NOMO-1 treated with dmso at 0.1 percent for 144 hours (cell line): Measurements from ENCODE around the gene GNL3.

ENCODE experiments used
- DNase-seq: peaks from one replicate; lab custom pipeline; 2025; ENCODE audit not compliant: unreplicated experiment; lab: John Stamatoyannopoulos, UW

Gene GNL3

DNA sequence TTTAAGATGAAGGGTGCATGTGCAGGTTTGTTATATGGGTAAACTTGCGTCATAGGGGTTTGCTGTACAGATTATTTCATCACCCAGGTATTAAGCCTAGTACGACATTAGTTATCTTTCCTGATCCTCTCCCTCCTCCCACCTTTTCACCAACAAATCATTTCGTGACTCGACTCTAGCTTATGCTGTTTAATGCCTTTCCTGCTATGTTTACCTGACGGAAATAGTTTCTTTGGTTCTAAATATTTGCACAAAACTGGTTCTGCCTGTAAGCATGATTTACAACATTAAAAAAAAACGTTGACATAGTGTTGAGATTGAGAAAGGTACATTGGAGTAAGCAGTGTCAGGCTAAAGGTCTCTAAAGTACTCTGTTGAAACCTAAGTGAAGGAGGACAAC lies 2.4 kb downstream of the GNL3 start:
- DNase-seq: no peak

DNA sequence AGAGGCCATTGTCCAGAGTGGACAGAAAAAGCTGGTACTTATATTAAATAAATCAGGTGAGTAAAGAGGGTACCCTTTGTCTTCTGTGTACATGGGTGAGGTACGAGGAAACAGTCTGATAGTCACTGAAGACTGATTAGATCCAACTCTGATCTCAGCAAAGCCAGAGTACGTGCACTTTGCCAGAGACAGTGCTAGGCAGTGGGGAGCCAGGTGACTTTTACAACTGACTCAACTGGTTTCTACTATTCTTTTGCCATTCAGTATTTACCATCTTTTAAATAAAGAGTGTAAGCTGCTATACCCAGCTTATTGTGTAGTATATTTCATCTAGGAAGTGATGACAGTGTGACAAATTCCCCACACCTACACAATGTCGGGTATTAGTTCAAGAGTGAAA lies 3.3 kb downstream of the GNL3 start:
- DNase-seq: no peak

DNA sequence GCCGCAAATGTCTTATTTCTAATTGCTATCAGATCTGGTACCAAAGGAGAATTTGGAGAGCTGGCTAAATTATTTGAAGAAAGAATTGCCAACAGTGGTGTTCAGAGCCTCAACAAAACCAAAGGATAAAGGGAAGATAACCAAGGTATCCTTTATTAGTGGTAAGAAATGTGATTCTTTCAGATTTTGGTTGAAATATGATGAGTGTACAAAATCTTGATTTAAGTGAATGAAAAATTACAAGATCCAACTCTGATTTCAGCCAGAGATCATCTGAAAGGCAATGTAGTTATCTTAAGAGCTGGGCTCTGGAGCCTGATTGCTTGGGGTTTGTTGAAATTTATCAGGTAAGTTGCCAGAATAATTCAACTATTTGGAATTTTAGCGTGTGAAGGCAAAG lies 4.7 kb downstream of the GNL3 start:
- DNase-seq: no peak

DNA sequence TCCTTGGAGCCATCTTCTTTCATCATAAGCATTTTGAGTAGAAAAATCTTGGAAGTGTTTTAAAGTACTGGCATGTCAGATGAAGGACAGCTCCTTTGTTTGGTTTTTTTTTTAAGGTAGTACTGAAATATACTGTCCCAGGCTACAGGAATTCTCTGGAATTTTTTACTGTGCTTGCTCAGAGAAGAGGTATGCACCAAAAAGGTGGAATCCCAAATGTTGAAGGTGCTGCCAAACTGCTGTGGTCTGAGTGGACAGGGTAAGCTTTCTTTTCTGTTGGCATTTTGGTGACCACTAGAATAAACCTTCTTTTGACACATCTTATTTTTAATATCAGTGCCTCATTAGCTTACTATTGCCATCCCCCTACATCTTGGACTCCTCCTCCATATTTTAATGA lies 7.2 kb downstream of the GNL3 start:
- DNase-seq: no peak

DNA sequence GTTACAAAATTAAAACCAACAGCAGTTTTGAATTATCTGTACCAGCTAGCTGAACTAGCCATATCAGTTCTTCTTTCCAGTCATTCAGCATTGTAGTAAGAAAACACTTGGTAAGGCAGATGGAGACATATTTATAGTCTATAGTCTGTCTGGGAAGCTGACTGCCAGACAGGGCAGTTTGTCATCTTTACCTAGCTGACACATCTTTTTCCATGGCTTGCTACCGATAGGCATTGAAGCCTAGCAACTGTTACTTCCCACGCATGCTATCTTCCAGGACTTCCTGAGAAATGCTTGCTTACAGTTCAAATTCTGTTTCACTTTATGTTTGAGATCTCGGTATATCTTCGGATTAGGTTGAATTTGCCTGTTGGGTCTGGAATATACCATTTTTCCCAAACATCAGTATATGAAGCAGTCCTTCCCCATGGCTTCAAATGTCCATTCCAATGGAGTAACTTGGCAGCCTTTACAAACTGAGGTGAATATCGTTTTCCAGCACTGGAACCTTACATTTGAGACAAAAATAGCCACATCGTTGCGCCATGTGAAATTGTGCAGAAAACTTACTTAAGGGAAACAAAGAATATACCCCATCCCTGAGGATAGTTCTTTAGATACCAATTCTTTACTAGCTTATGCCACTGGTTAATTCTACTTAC lies 8.8 kb downstream of the GNL3 start:
- DNase-seq: no peak

DNA sequence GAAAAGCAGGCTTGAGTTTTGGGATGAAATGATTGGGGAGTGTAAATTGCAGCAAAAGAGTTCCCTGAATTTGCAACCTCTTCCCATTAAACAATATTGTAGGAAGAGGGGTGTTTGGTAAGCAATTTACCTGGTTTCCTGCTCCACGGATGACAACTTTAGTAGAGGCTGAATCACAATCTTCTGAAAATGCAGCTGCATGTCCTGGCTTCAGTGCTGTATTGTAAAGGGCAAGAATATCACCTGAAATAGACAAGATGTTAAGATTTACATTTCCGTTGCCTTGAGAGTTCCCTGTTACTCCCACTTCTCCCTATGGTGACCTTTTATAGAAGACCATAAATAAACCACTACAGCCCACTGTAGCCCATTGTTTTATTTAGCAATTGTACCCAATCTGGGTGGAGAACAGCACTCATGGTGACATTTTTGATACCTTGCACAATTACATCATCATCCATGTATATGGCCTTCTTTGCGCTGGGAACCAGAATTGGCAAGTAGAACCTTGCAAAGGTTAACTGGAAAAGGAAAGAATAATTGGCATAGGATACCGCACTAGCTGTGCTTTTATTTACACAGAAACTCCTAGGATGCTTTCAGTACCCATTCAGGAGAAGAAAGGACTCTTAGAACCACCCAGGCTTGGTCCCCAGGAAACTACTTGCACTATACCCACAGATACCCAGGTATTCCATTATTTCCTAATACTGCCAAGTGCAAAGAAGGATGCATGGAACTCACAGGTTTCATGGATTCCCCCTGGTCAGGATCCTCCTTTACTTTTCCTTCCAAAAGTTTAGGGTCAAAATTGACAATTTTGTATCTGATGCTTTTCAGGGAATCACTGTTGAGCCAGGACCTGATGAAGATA lies 10.2 kb downstream of the GNL3 start:
- DNase-seq: no peak

DNA sequence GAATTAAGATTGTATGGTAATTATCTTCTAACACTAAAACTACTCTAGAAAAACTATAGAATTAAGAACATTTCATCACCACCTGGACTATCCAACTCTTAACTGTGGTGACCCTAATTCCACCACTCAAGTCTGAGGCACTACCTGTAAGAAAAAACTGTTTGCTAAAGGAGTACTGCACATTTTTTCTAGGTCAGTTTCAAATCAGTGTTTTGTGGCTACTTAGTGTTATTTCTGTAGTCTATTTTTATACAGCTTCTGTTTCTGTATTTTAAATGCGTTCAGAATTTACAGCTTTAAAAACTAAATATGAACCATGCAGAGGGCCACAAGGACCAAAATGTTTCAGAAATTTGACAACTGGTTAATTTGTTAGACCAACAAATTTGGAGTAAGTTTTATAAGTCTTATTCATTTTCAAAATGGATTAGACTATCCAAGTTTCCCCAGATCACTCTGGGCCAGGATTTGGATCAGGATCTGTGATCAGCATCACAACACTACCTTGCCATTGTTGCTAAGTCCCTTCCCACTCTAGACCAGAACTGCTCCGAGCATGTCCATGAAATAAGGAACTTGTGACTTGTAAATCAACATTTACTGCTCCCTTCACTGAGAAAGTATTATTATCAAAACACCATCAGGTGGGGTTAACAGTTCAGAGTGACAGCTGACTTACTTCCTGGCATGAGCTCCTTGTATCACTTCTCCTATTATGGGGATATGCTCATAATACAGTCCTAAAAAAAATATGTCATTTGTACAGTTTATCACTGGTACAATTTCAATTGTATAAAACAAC lies 11.2 kb downstream of the GNL3 start:
- DNase-seq: no peak

DNA sequence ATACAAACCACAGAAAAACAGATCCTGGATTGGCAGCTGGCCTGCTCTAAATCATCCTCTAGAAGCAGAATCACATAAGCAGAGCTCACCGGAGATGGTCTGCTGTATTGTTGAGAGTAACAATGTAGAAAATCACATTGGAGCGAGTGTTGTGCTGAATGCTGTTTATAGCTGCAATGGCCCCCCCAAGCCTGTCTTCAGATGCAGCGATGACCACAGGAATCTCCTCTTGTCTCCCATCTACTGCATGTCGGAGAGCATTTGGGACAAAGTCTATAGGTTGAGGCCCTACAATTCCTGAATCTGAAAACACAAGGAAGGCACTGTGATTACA lies 11.8 kb downstream of the GNL3 start:
- no peak for DNase-seq

DNA sequence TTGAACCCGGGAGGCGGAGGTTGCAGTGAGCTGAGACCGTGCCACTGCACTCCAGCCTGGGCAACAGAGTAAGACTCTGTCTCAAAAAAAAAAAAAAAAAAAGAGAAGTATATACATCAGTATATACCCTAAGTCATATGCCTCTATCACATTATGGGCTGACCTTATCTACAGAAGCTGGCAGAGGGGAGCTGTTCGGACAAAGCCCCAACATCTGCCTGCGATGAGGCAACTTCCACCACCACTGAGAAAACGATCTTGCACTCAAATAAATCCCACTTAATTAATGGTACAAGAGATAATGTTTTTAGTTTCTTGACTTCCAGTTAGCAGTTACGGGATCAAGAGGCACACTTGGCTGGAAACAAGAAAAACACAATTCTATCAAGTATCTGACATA lies 17.5 kb downstream of the GNL3 start:
- no peak for DNase-seq

DNA sequence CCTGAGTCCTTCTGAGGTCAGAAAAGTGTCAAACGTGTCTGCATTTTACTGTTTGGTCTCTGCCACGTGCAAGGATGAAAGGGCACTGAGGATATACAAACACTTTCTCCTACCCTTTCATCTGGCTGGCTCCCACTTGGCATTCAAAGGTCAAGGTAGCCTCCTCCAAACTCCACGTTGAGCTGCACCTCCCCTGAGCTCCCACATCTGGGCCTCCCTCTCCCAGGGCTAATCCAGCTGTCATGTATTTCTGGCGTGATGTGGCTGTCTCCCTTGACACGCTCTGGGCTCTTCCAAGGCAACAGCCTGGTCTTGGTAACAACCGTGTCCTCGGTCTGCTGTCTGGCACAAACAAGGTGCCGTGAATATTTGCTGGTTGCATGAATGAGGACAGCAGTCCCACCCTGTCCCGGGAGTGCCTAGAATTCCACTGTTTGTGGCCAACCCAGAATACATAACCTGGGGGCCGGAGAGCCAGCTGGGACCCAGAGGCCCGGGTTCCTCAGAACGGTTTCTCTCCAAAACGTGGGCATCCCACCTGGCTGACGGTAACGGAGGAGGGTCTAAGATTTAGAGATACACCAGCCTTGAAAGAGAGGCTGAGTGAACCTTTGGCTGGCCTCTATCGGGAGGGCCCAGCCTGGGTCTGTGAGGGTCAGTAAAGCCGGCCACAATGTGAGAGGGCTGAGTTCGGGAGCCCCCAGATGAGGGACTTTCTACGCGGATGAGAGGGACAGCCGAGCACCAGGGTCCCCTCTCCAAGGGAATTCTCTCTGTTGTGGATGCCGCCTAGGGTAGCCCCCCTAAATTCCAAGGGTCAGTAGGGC lies 19.0 kb downstream of the GNL3 start:
- DNase-seq: no peak

DNA sequence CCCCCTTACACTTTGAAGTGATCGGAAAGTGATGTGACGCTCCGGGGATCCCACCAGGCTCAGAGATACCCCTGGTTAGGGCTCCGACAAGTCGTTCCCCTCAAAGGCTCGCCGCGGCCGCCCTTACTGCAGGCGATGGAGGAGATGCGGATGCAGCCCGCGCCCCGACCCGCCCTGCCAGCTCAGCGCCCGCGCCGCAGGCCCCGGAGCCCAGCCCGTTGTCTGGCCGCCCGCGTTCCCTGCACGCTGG lies 19.5 kb downstream of the GNL3 start:
- no peak for DNase-seq

DNA sequence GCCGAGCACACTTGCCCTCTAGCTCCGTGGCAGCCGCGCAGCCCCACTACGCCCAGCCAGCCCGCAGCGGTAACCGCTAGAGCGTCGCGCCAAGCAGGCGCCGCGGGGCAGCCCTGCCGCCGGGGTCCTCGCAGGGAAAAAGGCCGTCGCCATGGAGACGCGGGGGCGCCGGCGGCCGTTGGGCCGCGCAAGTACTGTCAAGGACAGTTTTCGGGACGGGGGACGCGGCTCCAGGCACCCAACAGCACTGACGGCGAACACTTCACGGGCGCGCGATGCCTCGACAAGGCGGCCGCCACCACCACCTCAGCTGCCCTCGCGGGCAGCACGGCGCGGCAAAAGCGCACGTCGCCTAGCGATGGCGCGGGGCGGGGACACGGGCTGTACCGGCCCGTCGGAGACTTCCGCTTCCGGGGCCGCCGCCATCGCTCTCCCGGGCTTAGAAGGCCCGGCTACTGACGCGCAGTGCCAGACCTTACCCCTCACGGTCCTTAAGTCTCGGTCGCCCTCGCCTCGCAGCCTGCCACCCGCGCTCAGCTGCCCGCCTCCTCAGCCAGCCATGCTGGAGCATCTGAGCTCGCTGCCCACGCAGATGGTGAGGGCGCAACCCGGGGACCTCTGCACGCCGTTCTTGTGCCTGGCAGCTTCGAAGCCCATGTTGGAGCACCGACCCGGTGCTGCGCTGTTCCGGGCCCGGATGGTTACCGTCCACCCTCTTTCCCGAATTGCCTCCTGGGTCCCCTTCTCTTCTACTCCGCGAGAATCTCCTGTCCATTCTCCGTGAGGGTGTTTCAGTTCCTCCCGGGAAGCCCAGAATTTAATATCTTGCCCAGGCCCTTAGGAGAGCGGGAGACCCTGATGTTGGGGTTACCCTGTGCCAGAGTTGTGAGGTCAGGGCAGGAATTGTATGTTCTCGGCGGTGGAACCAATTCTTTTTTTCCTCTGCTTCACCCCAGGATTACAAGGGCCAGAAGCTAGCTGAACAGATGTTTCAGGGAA lies 20.2 kb downstream of the GNL3 start, which contains the start of the genes GLT8D1 and SPCS1:
Gene GLT8D1, minus strand, starts transcription at position 104 of the 999 bp plus-strand sequence. CDS start 5,331 bp downstream, outside the sequence.
Gene SPCS1, plus strand, starts transcription at position 419 of the 999 bp plus-strand sequence. Its CDS starts 141 bp downstream, at position 560.
- DNase-seq: peak; percentile 81

DNA sequence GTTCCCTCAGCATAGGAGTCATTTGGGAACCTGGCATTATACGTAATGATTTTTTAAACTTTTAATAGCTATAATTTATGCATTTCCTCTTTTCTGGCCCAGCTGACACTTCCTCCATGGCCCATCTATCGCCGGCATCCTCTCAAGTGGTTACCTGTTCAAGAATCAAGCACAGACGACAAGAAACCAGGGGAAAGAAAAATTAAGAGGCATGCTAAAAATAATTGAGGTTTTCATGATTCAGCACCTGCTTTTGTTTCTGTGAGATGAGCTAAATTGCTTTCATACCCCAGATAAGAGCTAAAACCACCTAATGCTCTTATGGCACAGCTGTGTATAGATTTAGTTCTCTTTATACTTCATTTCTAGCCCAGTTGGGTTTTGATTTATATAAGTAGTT lies 21.8 kb downstream of the GNL3 start:
- DNase-seq: peak; percentile 35

DNA sequence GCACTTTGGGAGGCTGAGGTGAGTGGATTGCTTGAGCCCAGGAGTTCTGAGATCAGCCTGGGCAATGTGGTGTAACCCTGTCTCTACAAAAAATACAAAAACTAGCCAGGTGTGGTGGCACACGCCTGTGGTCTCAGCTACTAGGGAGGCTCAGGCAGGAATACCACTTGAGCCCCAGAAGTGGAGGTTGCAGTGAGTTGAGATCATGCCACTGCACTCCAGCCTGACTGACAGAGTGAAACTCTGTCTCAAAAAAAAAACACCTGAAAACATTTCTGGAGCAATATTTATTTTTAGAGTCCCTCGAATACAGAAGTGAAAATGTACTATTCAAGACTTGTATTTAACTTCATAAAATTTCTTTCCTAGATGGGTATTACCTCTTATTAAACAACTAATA lies 24.7 kb downstream of the GNL3 start:
- no peak for DNase-seq

DNA sequence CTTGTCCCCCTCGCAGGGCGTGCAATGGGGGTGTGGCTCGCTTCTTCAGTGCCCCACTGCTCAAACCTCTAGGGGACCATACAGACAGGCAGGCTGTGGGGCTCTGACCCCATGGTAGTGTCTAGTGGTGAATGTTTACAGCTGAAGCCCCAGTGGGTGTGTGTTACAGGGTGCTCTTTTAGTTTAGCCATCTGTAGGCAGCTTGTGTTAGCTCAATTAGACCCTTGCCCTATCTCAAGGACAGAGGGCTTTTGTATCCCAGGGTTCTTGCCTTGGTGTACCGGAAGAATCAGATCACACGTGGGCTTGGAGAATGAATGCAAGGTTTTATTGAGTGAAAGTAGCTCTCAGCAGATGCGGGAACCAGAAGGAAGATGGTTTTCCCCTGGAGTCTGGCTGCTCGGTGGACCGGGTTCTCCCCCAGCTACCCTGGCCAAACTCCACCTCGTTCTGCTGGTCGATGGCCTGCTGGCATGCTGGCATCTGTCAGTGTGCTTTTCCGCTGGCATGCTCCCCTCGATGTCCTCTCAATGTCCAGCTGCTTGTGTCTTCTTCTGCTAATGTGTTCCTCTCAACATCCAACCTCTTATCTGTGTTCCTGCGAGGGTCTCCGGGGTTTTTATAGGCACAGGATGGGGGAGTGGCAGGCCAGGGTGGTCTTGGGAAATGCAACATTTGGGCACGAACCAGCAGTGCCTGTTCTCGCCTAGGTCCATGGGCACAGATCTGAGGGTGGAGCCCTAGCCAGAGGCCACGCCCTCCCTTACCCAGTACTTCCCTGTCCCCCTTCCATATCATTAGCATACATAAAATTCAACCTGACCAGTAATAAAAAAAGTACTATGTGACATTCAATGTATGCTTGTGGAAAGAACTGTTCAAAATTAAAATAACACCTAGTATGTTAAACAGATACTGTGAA lies 26.7 kb downstream of the GNL3 start:
- DNase-seq: no peak

DNA sequence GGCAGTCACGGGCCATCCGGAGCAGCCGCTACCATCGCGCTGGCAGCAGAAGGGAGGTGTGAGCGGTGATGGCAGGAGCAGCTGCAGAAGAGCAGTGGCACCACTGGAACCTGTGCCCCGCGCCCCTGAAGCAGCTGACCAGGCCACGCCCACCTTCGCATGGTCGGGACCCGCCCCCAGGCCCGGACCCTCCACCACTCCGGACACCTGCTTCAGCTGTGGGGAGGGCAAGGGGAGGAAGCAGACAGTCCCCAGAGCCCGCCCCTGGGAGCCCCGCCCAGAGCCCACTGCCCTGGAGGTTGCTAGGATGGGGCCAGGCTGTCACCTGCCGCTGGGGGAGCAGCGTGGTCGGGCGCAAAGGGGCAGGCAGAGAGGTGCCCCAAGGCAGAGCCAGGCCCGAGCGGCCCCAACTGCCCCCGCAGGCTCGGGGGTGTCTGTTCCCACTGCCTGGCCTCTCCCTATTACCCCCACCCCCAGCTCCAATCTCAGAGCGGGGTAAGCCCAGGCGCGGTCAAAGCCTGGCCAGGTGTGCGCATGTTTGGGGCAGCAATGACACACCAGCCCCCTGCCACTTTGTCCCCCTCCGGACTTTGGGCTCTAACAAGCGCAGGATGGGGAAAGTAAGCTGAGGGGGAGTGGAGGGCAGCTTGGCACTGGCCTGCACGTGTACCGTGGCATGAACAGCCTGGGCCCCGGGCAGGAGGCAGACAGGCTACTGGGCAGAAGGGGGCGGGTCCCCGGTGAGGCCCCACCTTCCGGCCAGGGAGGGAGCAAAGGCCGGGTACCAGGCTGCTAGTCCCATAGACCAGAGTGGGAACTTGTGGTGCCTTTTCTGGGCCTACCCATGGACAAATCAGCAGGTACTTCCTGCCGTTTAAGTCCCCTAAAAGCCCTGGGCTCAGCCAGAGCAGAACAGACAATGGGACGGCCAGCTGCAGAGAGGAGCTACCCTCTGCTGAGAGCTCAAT lies 28.8 kb downstream of the GNL3 start:
- DNase-seq: no peak

DNA sequence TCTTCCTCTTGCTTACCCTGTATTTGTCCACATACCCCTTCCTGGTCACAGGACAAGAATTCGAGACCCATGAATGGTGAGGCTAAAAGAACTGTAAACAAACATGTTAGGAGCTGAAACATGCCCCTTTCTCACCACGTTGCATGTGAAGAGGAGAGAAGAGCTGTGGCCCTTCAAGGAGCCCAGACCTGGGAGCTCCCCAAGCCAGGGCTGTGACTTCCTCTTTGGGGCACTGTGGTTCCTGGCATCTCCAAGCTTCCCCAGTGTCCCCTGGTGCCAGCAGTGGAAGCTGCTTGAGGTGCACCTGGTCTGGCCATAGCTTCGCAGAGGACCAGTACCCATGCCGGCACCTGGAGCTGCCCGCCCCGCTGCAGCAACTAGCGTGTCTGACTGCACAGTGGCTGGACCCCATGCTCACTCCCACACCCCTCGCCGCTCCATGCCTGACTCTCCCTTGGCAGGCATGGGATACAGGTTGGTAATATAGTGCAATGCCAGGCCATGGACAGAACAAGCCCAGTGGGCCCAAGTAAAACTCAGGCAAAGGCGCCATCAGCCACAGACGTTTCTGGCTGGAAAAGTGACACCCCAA lies 30.0 kb downstream of the GNL3 start:
- no peak for DNase-seq
